AG09309 (cell line): ENCODE measurements around the gene SH3RF2.
A peak's percentile ranks its signal among the peaks of the same experiment; 100 is the strongest.

ENCODE experiments used
- DNase-seq: peaks from one replicate; pipeline ENCODE4 v3.0.0-alpha.2; 2010; ENCODE audit warnings: low read depth
- H3K4me3 ChIP-seq: 2 replicates; pipeline ENCODE4 v1.5.1; 2011; ENCODE audit warnings: mild to moderate bottlenecking, low read depth, low read length, moderate library complexity; ENCODE audit not compliant: control insufficient read depth
- TF ChIP-seq, protein P1 (sequence below): IDR thresholded peaks from 2 replicates; pipeline ENCODE4 v1.5.1; 2011; ENCODE audit warnings: mild to moderate bottlenecking, low read depth, low read length, inconsistent platforms; ENCODE audit not compliant: insufficient read depth, control insufficient read depth; ENCODE audit errors: missing control alignments

The SH3RF2 gene

DNA sequence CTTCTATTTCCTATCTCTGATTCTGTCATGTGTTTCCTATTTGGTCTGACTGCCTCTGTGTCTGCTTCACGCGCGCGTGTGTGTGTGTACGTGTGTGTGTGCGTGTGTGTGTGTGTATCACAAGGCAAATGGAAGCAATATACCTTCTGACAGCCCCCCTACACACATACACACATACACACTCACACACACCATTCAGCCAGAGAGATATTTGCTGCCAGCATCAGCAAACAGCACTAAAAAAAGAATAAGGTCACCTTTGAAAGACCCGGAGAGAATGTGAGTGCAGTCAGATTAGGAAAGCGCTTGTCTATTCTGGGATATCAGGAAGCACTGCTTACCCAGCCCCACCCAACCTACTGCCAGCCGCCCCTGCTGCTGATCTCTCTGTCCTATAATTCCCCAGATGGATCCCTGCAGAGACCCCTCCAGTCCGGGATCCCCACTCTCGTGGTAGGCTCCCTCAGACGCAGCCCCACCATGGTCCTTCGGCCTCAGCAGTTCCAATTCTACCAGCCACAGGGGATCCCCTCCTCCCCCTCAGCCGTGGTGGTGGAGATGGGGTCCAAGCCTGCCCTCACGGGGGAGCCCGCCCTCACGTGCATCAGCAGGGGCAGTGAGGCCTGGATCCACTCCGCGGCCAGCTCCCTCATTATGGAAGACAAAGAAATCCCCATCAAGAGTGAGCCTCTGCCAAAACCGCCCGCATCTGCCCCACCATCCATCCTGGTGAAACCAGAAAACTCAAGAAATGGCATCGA is 123.3 kb downstream of the SH3RF2 start:
- peak; percentile 14 for DNase-seq
- TF ChIP-seq, protein P1, sequence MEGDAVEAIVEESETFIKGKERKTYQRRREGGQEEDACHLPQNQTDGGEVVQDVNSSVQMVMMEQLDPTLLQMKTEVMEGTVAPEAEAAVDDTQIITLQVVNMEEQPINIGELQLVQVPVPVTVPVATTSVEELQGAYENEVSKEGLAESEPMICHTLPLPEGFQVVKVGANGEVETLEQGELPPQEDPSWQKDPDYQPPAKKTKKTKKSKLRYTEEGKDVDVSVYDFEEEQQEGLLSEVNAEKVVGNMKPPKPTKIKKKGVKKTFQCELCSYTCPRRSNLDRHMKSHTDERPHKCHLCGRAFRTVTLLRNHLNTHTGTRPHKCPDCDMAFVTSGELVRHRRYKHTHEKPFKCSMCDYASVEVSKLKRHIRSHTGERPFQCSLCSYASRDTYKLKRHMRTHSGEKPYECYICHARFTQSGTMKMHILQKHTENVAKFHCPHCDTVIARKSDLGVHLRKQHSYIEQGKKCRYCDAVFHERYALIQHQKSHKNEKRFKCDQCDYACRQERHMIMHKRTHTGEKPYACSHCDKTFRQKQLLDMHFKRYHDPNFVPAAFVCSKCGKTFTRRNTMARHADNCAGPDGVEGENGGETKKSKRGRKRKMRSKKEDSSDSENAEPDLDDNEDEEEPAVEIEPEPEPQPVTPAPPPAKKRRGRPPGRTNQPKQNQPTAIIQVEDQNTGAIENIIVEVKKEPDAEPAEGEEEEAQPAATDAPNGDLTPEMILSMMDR, result no peak
- no peak overlapping the region for H3K4me3 ChIP-seq

DNA sequence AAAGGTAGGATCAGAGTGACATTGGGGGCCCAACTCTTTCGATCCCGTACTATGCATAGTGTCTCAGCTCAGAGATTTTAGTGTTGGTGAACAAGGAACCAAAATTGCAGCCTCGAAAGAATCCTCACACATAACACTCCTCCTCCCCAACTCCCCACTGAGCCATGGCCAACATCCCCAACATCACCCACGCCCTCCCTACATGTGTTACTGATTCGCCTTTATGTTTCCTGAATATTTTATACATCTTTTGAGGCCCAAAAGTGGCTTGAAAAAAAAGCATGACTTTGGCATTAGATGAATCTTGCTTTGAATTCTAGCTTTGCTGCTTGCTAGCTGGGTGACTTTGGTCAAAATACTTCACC is 123.8 kb downstream of the SH3RF2 start:
- no peak for DNase-seq
- TF ChIP-seq, protein P1, result no peak
- no peak overlapping the region for H3K4me3 ChIP-seq

DNA sequence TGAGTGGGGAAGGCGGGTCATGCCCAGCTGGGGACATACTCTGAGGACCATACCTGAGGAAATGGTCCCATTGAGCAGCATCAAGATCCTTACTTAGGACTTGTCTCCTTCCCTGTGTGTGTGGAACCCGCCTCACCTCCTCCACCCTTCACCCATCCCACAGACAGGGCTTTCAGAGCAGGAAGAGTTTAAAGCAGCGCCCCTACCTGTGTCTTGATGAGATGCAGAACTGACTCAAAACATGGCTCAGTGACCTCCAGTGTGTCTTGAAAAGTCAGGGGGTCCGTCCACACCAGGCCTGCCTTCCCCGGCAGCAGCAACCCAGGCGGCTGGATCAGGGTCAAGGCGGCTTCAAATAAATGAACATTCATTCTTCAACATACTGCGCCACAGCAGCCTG is 130.6 kb downstream of the SH3RF2 start:
- H3K4me3 ChIP-seq, result no peak overlapping the region
- no peak for DNase-seq
- TF ChIP-seq, protein P1, result no peak

DNA sequence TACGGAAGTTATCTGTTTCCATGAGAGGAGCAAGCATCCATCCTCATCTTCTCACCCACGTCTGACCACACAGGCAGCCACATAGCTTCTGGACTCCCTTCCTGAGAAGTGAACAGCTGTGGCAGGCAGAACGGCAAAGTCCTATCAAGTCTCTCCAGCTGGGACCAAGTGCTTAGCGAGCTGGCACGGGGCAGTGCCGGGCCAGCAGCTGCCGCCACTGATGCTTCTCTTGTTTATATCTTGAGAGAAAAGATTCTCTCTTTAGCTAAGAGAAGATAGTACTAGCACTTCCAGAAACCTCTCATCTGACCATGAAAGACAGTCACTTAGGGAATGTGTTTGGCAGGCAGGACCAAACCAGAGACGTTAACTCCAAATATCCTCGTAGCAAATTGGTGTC is 131.8 kb downstream of the SH3RF2 start:
- TF ChIP-seq, protein P1, result no peak
- DNase-seq, result no peak
- H3K4me3 ChIP-seq, result no peak overlapping the region

DNA sequence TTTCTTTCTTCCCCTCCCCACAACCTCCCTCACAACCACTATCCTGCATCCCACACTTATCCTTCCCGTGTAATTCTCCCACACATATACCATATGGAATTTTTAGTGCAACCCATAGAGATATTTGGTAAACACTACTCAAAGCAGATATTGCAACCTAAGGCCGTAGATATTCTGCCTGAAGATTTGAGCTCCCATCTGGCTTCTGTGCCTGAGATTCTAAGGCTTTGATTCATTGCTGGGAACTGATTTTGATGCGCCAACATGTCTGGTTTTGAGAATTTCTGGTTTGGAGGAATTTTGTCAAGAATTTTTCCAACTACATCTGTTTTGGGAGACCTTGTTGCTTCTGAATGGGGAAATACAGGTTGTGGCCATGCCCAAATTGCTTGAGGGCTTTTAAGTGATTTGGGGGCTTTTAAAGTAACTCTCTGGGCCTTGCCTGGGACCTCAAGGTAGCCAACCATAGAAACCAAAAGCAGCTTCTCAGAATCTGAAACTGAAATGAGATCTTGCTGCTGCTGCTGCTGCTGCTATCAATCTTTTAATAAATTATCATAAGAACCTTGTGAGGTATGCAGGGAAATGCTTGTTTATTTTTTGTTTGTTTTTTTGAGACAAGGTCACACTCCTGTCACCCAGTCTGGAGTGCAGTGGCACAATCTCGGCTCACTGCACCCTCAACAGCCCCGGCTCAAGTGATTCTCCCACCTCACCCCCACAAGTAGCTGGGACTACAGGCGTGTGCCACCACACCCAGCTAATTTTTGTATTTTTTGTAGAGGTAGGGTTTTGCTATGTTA is 132.8 kb downstream of the SH3RF2 start:
- DNase-seq, result no peak
- TF ChIP-seq, protein P1, result no peak
- no peak overlapping the region for H3K4me3 ChIP-seq

DNA sequence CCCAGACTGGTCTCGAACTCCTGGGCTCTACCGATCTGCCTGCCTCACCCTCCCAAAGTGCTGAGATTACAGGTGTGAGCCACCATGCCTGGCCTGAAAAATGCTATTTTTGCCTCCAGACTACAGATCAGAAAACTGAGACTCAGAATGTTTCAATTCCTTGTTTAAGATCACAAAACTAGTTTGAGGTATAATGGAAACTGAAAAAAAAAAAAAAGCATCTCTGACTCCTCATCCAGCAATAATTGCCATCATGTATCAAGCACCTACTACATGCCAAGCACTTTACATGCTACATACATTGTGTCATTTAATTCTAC is 133.4 kb downstream of the SH3RF2 start:
- no peak for DNase-seq
- H3K4me3 ChIP-seq, result no peak overlapping the region
- TF ChIP-seq, protein P1, result no peak
